Measurements from ENCODE around the gene P4HTM.
"Not testable (repeated sequence)": the region's sequence is repeated elsewhere in the genome, so short reads cannot be mapped to it uniquely, and the experiment has no call there.

Gene P4HTM

DNA sequence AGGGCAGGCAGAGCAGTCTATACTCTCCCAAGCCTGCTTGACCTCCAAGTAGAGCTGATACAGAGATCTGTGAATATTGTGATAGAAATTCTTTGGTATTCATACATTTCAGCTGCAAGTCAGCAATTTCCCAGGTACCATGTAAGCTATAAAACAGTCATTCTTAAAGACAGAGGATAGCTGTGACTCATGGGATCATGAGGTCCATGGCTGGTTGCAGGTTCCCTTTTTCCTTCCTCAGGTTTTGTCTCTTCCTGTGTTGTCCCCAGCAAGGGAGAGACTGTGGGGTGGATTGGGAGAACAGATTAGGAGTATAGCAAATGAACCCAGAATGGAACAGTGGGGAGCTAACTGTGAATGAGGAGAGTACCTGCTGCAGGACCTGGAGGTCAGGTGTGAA lies 5.4 kb upstream of the P4HTM start:
- FAIRE-seq = no peak

DNA sequence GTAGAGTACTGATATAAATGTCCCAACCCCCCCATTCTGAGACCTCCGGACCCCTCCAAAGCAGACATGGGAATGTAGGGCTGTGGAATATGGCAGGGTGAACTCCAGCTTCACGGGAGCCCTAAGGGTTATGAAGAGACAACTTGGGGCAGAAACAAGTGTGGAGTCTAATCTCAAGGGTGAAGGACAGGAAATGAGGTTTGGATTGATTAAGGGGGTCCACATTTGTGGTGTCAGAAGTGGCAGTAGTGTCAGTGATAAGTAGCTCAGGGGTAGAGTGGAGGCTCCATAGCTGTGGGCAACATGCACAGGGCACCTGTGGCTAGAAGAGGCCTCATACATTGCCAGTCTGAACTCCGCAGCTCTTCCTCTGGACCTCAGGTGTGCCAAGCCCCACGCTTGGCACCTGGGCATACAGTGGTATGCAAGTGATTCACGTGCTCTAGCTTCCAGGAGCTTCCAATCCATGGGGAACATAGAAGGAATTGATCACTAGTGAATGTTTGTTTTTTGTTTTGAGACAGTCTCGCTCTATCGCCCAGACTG lies 4.1 kb upstream of the P4HTM start:
- no peak for FAIRE-seq

DNA sequence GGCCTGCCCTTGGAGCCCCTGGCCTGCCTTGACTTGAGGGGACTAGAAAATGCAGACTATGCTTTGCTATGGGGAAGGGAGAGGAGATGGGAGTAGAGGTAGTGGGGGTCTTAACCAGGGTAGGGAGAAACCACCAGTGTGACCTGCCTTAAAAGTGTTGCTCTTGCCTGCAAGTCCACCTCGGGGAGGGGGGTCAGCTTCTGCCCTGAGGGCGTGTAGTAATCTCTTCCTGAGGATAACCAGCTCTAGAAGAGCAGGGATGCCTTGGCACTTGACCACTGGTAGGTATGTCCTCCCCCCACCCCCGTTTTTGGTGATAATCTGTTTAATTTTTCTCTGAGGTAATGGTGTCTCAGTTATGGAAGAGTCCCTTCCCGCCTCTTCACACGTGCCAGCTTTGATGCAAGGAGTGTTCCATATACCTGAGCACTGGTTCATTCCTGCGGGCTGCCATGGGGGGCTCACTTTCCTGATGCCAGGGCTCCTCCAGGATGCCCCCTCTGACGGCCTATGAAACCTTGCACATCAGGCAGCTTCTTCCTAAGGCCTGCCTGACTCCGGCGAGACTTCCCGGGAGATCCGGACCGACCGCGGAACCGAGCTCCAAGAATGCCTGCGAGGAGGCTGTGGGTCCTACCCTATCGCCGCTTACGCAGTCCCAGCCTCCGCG lies 780 bp upstream of the P4HTM start:
- FAIRE-seq = no peak

DNA sequence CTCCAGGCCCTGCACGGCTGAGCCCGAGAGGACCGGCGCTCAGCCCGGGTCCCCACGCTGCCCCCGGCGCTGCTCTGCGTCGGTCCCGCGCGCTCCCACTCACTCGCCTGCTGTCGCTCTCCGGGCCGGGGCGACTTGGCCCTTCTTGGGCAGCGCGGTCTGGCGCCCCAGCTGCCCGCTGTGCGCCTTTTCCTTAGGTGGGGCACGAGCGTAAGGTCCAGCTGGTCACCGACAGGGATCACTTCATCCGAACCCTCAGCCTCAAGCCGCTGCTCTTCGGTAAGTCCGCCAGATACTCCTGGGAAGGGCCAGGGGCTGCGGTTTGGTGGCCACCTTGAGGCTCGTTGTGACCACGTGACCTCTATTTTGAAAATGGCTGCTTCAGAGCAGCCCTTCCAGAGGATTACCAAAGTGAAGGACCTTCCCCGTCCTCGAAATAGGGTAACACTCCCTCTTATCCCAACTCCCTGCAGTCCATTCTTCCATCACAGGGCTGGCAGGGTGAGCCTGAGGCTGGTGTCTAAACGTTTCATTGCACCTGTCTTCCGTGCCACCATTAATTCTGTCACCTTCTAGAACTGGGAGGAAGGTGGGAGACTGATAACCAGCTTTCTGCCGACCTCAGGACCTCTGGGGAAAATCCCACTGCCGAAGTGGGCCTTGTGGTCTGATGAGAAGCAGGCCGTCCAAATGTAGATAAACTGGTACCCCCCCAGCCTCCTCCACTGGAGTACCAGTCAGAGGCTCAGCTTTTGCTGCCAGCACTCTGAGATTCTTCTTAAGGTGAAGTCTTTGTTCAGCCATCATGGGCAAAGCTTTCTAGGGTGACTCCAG lies 812 bp downstream of the P4HTM start:
- FAIRE-seq = no peak

DNA sequence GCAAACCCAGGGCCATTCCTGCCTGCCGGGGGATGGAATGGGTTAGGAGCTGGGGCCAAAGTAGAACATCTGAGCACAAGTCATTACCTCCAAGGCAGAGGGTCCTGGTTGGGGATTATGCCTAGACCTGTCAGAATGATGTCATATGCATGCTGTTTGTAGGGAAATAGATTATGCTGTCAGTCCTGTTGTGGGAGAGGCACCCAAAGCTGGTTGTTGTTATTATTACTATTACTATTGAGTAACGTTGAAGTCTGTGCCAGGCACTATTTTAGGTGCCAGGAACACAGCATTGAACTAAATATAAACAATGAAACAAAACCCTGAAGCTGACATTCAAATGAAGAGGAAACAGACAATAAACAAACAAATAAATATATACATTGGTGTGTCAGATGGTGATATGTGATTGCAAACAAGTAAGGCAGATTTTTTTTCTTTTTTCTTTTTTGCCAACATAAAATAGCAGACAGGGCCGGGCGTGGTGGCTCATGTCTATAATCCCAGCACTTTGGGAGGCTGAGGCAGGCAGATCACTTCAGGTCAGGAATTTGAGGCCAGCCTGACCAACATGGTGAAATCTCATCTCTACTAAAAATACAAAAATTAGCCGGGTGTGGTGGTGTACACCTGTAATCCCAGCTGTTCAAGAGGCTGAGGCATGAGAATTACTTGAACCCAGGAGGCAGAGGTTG lies 2.0 kb downstream of the P4HTM start:
- no peak for FAIRE-seq

DNA sequence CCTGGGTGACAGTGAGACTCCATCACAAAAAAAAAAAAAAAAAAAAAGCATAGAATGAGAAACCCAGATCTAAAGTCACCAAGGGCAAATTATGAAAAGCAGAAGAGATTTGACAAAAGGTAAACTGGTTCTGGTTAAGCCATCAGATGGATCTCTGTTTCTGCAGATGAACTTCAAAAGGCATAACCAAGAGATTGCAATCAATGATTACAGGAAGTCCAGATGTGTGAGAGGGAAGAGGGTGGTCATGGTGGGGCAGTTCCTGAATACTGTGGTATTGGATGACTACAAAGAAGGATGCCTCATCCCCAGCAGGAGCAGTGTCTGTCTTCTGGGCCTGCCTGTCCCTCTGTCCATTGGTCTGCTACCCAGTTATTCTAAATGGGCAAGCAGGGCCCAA lies 3.8 kb downstream of the P4HTM start:
- FAIRE-seq = no peak

DNA sequence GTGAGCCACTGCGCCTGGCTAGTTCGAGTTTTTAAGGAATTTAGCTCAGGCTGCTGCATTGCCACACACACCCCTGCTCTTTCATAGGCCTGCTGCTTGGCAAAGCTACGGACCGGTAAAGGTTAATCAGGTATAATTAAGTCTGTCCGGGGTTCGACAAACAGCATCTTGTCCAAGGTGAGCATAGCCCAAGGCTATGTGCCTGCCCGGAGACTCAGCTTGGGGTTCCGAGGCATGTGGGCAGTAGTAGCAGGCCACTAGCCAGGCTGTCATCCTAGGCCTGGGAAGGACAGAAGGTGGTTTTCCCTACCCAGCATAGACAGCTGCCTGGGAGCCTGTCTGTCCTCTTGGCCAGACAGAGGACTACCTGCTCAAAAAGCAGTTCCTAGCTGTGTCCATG lies 6.6 kb downstream of the P4HTM start:
- FAIRE-seq = no peak

DNA sequence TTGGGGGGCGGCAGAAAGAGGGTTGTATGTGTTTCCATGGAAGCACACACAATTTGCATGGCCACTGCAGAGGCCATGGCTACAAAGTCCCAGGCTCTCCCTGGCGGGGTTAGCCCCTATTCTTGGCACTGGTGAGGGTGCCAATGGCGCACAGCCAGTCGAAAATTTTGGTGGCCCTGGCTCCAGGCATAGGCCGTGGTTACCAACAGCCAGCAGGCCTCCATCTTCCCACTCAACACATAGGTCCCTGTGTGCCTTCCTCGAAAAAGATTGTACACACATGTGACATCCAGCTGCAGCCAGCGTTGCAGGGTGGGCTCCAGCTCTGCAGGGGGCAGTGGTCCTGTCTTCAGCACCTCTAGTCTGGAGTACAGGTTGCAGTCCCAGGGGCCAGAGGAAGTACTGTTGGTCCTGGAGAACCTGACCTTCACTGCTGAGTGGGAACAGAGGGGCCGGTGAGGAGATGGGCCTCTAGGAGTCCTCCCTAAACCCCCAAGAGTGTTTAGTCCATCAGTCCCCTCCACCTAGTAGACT lies 7.1 kb downstream of the P4HTM start:
- FAIRE-seq = no peak

DNA sequence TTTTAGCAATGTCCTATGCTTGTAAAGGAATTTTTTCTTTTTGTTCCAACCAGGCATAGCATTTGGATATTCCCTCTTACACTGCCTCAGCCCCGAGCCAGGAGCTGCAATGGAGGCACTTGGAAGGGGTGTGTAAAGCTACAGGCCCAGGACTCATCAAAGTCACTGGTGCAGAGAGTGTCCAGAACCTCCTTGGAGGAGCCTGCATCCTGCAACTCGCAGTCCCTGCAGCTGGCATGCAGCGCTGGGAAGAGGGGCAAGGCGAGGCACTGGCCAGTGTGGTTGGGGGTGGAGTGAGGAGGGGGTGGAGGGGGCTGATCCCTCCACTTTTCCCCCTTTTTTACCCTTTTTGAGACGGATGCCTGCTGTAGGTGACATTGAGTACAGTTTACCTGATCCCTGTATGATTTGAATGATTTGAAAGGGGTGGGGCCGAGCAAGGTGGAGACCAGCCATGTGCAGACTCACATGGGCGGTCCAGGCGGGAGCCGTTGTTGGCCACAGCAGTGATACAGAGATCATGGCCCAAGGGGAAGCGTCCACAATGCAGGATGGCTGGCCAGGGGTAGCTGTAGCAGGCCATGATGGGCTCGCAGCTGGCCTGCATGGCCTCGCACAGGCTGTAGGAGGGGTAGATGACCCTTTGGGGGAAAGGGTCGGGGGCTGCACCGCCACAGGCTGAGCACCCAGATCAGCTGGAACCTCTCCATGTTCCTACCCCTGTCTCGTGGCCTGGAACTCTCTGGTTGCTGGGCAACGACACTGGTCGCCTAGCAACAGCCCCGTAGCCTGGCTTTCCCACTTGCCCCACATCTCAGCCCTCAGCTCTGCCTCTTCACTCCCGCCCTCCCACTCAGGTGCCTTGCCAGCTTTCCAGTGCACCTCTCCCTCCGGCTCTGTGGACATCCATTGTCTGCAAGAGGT lies 7.9 kb downstream of the P4HTM start:
- no peak for FAIRE-seq

DNA sequence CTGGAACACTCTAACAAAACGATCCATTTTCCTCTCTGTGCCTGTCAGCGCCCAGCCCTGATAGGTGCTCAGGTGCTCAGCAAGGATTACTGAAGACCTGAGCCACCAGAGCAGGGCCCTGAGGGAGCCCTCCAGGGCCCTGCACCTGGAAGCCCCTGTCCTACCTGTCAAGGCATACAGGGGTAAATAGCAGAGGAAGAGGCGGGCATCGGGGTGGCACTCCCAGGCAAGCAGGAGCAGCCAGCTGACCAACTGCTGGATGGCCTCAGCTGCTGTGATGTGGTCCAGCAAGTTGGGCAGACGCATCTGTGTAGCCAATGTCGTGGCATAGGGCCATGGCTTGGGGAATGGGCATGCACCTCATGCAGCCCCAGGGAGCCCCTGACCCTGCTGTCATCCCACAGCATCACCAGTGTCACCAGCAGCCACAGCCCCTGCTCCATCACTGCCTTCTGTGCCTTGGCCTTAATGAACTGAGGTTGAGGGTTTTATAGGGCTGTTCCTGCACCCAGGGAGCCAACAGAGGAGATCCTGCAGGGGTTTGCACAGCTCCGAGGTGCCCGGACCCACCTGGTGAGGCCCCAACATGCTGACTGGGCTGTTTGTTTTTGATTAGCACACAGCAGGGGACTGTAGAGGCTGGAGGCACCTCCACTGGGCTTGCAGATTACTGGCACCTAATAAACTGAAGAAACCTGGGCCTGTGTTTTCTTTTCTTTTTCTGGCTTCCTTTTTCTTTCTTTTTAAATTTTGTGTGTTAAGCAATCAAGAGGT lies 9.2 kb downstream of the P4HTM start:
- FAIRE-seq = no peak

- no peak for FAIRE-seq
Measured at GRCh38 chr3:49001155-49001554, 11.1 kb downstream of the P4HTM start.

- FAIRE-seq = no peak
Measured at GRCh38 chr3:49004352-49005302, 14.6 kb downstream of the P4HTM start.

DNA sequence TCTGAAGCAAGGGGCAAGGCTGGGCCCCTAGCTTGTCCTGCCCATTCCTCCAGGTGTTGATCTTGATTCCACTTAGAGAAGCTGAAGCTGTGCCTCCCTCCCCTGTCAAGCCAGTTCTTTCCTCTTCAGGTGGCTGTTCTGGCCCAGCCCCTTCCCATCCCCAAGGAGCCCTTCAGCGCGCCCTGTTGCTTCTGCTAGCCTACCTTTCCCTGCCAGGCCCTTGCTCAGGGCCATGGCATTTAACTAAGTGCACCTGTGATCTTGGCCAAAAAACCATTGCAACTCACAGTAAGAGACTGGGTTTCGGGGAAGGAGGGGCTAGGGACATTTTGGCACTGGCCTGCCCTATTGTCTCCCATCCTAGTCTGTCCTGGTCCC lies 15.3 kb downstream of the P4HTM start:
- no peak for FAIRE-seq

DNA sequence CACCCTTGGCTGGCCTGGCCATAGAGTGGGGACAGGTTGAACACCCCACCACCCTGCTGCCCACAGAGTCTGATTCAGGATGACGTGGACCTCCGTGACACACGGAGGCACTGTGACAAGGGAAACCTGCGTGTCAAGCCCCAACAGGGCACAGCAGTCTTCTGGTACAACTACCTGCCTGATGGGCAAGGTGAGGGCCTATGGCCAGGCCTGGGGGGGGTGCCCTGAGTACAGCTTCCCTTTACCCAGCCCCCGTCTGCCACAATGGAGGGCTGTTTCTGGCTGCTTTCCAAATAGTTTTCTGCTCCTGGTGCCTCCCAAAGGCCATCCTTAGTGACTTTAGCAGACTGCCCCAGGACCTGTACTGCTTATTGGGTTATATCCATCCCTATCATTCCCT lies 16.0 kb downstream of the P4HTM start:
- no peak for FAIRE-seq

- FAIRE-seq = no peak
Measured at GRCh38 chr3:49006408-49007067, 16.5 kb downstream of the P4HTM start.

DNA sequence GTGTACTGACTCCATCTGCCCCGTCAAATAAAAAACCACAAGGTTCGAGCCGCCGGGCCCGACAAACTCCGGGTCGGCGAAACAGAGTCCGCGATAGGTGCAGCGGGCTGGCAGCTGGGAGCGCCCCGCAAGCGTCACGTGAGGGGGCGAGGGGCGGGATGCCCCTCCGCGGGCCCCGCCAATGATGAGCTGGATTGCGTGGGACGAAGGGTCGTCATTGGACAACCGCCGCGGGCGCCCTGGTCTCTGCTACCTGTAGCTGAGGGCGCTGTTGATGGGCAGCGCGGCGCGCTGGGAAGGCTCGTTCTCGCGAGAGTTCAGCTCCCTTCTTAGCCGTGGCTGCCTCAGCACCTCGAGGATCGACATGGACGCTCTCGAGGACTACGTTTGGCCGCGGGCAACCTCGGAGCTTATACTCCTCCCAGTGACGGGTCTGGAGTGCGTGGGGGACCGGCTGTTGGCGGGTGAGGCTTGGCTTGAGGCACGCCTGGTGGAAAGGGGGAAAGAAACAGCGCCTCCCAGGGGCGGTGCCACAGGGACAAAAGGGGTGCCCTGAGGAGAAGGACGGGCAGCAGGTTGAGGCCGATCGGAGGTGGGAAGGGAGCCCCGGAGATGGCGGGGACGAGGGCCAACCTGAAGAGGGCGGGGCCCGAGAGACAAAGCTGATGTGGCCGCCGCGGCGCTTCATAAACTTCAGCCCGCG lies 17.2 kb downstream of the P4HTM start, which contains the start of gene WDR6:
Gene WDR6 (plus strand): TSS at position 324 of the 703 bp plus-strand sequence. CDS start 41 bp downstream, at position 365.
- peak; percentile 95 for FAIRE-seq

- no peak for FAIRE-seq
Measured at GRCh38 chr3:49007771-49008528, 17.9 kb downstream of the P4HTM start.

DNA sequence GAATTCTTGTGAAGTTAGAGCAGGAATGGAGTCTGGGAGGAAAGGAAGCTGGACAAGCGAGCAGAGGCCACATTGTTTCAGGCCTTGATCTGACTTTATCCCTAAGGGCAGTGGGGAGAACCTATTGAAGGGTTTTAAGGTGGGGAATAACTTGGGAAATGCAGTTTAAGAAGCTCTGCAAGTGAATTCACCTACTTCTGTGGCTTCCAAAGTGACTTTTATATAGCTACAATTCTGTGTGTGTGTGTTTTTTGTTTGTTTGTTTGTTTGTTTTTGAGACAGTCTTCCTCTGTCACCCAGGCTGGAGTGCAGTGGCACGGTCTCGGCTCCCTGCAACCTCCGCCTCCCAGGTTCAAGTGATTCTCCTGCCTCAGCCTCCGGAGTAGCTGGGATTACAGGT lies 18.6 kb downstream of the P4HTM start:
- FAIRE-seq = not testable (repeated sequence)
